Immature natural killer cell (primary cell): Measurements from ENCODE around the gene QRICH2. TPM values are rescaled to one million over a fixed set of nuclear protein-coding genes. Genes with fewer than 3 reads are reported as not detected.
"Not testable (repeated sequence)": the region's sequence is repeated elsewhere in the genome, so short reads cannot be mapped to it uniquely, and the experiment has no call there.

Experiments used
- DNase-seq, 3 donors: peaks; one replicate each; pipeline ENCODE4 v3.0.0; 2022; ENCODE audit warnings: mixed read lengths in 1 of 3
- H3K27ac Mint-ChIP-seq, 6 donors: one replicate each; pipeline ENCODE4 v1.8.0; 2020; ENCODE audit warnings: mixed read lengths in 6 of 6, mild to moderate bottlenecking in 5 of 6, inconsistent platforms in 4 of 6, moderate library complexity in 3 of 6
- H3K27me3 Mint-ChIP-seq, 3 donors: one replicate each; pipeline ENCODE4 v1.8.0; 2020 to 2021; ENCODE audit warnings: low read depth in 3 of 3, mild to moderate bottlenecking in 3 of 3, mixed read lengths in 3 of 3, moderate library complexity in 3 of 3, inconsistent platforms in 1 of 3
- H3K36me3 Mint-ChIP-seq, 3 donors: one replicate each; pipeline ENCODE4 v1.8.0; 2020; ENCODE audit warnings: mixed read lengths in 3 of 3, inconsistent platforms in 2 of 3, mild to moderate bottlenecking in 2 of 3
- H3K4me1 Mint-ChIP-seq, 2 donors: one replicate each; pipeline ENCODE4 v1.8.0; 2020; ENCODE audit warnings: inconsistent platforms in 2 of 2, mild to moderate bottlenecking in 2 of 2, mixed read lengths in 2 of 2, moderate library complexity in 1 of 2
- H3K4me3 Mint-ChIP-seq, 5 donors: one replicate each; pipeline ENCODE4 v1.8.0; 2020; ENCODE audit warnings: mild to moderate bottlenecking in 5 of 5, mixed read lengths in 5 of 5, inconsistent platforms in 3 of 5, moderate library complexity in 3 of 5
- H3K9me3 Mint-ChIP-seq, 6 donors: one replicate each; pipeline ENCODE4 v1.8.0; 2020; ENCODE audit warnings: mild to moderate bottlenecking in 6 of 6, mixed read lengths in 6 of 6, inconsistent platforms in 4 of 6, moderate library complexity in 3 of 6
- polyA plus RNA-seq, 3 donors: library from polyadenylated mRNA; unstranded; fragments of 300-500 nt; fragmentation: Illumina TruSeq; gene quantifications; one replicate each; pipeline ENCODE4 v1.2.3, GENCODE V29; 2021

The QRICH2 gene, protein sequence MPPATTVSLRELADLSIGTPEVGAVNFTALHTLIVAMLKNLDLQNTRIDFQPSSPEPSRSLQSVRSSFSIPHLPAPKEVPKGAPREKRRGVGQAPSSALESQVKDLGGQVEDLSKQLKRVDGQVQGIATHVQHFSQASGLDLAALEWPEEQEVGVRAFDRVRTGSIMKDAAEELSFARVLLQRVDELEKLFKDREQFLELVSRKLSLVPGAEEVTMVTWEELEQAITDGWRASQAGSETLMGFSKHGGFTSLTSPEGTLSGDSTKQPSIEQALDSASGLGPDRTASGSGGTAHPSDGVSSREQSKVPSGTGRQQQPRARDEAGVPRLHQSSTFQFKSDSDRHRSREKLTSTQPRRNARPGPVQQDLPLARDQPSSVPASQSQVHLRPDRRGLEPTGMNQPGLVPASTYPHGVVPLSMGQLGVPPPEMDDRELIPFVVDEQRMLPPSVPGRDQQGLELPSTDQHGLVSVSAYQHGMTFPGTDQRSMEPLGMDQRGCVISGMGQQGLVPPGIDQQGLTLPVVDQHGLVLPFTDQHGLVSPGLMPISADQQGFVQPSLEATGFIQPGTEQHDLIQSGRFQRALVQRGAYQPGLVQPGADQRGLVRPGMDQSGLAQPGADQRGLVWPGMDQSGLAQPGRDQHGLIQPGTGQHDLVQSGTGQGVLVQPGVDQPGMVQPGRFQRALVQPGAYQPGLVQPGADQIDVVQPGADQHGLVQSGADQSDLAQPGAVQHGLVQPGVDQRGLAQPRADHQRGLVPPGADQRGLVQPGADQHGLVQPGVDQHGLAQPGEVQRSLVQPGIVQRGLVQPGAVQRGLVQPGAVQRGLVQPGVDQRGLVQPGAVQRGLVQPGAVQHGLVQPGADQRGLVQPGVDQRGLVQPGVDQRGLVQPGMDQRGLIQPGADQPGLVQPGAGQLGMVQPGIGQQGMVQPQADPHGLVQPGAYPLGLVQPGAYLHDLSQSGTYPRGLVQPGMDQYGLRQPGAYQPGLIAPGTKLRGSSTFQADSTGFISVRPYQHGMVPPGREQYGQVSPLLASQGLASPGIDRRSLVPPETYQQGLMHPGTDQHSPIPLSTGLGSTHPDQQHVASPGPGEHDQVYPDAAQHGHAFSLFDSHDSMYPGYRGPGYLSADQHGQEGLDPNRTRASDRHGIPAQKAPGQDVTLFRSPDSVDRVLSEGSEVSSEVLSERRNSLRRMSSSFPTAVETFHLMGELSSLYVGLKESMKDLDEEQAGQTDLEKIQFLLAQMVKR (N-terminal part only)
- under 1 TPM in 1 of 3 donors, not detected in 2; 0.28 TPM for polyA plus RNA-seq

DNA sequence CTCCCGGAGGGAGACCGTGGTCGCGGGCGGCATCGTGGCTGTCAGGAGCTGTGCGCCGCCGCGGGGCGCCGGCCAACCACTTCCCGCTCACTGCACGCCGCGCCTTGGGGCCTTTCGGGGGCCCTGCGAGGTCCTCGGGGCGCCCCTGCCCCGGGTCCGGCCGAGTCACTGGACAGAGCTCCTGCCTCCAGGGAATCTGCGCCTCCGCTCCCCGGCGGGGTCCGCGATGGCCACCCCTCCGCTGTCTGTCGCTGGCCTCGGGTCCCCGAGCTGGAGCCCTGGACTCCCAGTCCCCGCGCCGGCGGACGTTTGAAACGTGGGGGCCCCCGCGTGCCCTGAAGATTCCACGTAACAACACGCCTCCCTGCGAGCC is at the start of gene QRICH2:
Gene QRICH2, minus strand, starts transcription at position 311 of the 373 bp plus-strand sequence. Its CDS starts 278 bp downstream, at position 33.
- Mint-ChIP-seq H3K36me3 (peaks cover 3 to 18% (median 4%) of the 10 kb centered on the region in 3 donors), H3K9me3 (no peaks in the 10 kb centered on the region), H3K4me3 (no peak within 1 kb of the TSS), H3K4me1 (no peaks in the 10 kb centered on the region), H3K27ac (no peak within 1 kb of the TSS), H3K27me3 (peaks cover 1 to 2% (median 2%) of the 10 kb centered on the region in 3 donors)
- DNase-seq, result no peak

DNA sequence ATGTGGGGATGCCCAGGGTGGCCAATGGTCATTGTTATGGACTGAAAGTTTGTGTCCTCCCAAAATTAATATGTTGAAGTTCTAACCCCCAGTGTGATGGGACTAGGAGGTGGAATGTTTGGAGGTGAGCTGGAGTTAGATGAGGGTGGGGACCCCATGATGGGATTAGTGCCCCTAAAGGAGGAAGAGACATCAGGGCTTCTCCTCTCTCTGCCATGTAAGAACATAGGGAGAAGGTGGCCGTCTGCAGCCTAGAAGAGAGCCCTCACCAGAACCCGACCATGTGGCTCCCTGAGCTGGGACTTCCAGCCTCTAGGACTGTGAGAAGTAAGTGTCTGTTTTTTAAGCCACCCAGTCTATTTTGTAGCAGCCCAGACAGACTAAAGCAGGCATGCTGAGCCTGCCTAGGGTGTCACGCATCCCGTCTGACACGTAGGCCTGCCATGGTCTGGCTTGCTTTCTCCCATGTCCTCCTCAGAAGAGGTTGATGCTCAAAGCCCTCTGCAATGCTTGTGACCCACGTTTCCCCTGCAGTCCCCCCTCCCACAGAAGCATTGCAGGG is 49.6 kb upstream of the QRICH2 start:
- no peak for DNase-seq
- H3K27me3 Mint-ChIP-seq, result peaks cover 2 to 7% (median 6%) of the 10 kb centered on the region in 3 donors
- peaks cover 11 to 16% of the 10 kb centered on the region in 2 donors for H3K4me1 Mint-ChIP-seq
- H3K36me3 Mint-ChIP-seq, result no peaks in the 10 kb centered on the region
- H3K27ac Mint-ChIP-seq, result no peak overlapping the region
- no peaks in the 10 kb centered on the region for H3K9me3 Mint-ChIP-seq
- H3K4me3 Mint-ChIP-seq, result no peak overlapping the region

DNA sequence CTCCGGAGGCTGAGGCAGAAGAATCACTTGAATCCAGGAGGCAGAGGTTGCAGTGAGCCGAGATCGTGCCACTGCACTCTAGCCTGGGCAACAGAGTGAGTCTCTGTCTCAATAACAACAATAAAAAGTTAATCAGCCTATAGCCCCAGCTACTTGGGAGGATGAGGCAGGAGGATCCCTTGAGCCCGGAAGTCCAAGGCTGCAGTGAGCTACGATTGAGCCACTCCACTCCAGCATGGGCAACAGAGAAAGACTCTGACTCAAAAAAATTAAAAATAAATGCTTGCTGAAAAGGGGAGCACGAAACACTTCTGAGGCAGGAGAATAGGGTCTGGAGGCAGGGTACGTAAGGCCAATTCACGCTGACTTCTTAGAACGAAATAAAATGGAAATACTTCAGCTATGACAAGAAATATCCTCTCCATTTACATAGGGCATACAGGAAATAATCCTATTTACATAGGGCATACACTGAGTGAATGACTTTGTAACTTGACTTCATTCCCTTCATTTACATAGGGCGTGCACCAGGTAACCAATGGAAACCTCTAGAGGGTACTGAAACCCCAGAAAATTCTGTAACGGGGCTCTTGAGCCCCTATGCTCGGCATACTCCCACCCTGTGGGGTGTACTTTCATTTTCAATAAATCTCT is 48.9 kb upstream of the QRICH2 start:
- no peak overlapping the region for H3K27ac Mint-ChIP-seq
- H3K36me3 Mint-ChIP-seq, result no peaks in the 10 kb centered on the region
- no peaks in the 10 kb centered on the region for H3K9me3 Mint-ChIP-seq
- H3K4me3 Mint-ChIP-seq, result no peak overlapping the region
- peaks cover 15 to 23% of the 10 kb centered on the region in 2 donors for H3K4me1 Mint-ChIP-seq
- H3K27me3 Mint-ChIP-seq, result peaks cover 2 to 8% (median 6%) of the 10 kb centered on the region in 3 donors
- no peak for DNase-seq

DNA sequence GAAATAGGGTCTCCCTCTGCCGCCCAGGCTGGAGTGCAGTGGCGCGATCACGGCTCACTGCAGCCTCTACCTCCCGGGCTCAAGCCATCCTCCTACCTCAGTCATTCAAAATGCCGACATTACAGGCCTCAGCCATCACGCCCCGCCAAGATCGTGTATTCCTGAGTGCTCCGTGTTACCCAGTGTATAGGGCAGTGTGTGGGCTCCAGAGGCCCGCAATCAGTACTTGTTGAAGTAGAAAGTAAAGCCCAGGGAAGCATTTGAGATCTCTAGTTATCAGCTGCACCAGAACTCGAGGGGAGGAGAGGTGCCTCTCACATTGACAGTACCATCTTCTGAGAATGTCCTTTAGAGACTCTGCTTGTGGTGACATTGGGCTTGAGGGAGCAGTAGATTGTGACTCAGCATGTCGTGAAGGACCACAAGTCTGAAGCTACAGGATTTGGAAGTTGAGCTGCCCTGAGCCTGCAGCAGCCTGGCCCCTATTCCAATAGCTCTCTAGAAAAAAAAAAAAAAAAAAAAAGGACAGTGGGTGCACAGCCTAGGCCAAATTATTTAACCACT is 46.8 kb upstream of the QRICH2 start:
- no peak for DNase-seq
- Mint-ChIP-seq H3K36me3 (no peaks in the 10 kb centered on the region), H3K27ac (peak overlapping the region in 2 of 6 donors; percentile 23 to 96), H3K27me3 (peaks cover 2 to 6% (median 5%) of the 10 kb centered on the region in 3 donors), H3K9me3 (no peaks in the 10 kb centered on the region), H3K4me1 (peaks cover 19 to 28% of the 10 kb centered on the region in 2 donors), H3K4me3 (peak overlapping the region; percentile 72 to 98 (median 92))

DNA sequence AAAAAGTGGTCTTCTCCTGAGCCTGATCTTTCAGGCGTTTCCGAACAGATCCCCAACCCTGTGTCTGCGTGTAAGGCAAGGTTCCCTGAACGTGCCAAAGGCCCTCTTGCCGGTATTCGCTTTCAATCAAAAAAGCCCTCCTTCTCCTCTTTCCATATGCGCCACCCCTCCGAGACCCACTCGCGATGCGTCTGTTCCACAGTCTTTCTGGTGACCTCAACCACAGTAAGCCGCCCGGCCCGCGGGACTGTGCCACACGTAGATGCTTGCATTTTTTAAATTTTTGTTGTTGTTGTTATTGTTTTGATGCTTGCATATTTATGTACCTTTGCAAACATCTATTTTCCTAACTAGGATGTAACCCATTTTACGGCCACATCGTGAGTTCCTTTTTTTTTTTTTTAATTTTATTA is 46.2 kb upstream of the QRICH2 start:
- H3K4me1 Mint-ChIP-seq, result peaks cover 19 to 28% of the 10 kb centered on the region in 2 donors
- peak overlapping the region; percentile 91 to 100 (median 92) for H3K4me3 Mint-ChIP-seq
- no peaks in the 10 kb centered on the region for H3K36me3 Mint-ChIP-seq
- H3K27ac Mint-ChIP-seq, result peak overlapping the region; percentile 96 to 100 (median 98)
- H3K27me3 Mint-ChIP-seq, result peaks cover 2 to 6% (median 5%) of the 10 kb centered on the region in 3 donors
- DNase-seq, result no peak
- no peaks in the 10 kb centered on the region for H3K9me3 Mint-ChIP-seq

DNA sequence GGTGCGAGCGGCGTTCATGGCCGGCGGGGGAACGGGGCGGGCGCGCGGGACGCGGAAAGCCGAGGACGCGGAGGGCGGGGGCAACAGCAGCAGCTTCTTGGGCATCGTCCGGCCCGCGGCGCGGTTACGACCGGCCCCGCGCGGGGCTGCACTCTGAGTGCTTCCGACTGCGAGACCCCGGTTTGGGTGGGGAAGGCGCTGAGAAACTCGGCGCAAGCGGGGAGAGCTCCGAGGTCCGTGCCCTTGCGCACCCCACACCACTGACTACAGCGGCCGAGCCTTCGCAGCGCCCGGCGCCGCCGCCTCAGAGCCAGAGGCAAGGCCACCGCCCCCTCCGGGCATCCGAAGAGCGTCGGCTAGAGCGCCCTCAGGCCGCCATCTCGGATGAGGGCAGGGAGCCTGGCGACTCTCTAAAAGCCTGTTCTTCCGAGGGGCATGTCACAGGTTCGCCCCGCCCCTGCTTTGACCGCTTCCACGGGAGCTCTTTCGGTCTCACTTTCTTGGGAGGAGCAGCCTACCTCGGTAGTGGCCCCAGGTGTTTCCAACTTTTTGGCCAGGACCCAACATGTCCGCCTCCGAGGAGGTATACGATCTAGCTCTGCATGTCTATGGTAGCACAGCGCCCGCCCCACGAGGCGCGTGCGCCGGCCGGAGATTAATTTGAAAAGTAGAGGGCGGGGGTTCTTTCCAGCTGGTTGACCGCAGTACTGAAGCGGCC is 45.7 kb upstream of the QRICH2 start, which contains the start of gene PRPSAP1:
Gene PRPSAP1, minus strand, starts transcription at position 318 of the 718 bp plus-strand sequence. Its CDS starts 213 bp downstream, at position 105.
- peak within 1 kb of the TSS; percentile 91 to 100 (median 92) for H3K4me3 Mint-ChIP-seq
- peak; percentile 87 to 90 (median 88) for DNase-seq
- H3K36me3 Mint-ChIP-seq, result no peaks in the 10 kb centered on the region
- H3K4me1 Mint-ChIP-seq, result peaks cover 19 to 28% of the 10 kb centered on the region in 2 donors
- peaks cover 2 to 6% (median 5%) of the 10 kb centered on the region in 3 donors for H3K27me3 Mint-ChIP-seq
- H3K27ac Mint-ChIP-seq, result peak within 1 kb of the TSS; percentile 96 to 100 (median 98)
- no peaks in the 10 kb centered on the region for H3K9me3 Mint-ChIP-seq

DNA sequence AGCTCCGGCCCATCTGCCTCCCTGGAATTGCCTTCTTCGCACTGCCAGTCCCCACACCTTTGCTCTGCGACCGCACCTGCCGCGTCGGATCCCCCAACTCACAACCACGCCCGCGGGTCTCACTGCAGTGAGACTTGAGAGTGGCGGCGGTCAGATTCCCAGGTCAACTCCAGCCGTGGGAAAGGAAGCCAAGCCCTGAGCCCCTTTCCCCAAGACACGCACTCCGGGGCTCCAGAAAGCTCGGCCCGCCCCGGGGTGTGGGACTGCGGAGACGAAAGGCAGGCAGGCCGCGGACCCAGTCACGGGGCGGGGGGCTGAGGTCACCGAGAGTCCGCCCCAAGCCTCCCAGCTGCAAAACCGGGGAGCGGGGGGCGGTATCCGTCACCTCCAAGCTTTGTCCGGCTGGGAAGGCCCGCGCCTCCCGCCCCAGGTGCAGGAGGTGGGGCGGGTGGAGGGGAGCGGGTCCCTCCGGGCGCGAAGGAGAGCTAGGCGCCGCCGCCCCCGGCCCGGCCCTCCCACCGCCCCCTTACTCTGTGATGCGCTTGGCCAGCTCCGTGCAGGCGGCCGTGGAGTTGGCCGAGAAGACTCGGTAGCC is 45.0 kb upstream of the QRICH2 start:
- H3K4me3 Mint-ChIP-seq, result peak overlapping the region; percentile 91 to 100 (median 92)
- no peaks in the 10 kb centered on the region for H3K9me3 Mint-ChIP-seq
- H3K4me1 Mint-ChIP-seq, result peaks cover 19 to 28% of the 10 kb centered on the region in 2 donors
- DNase-seq, result peak in 2 of 3 donors; percentile 2 to 22
- no peaks in the 10 kb centered on the region for H3K36me3 Mint-ChIP-seq
- peak overlapping the region; percentile 70 to 100 (median 82) for H3K27ac Mint-ChIP-seq
- peaks cover 2 to 6% (median 5%) of the 10 kb centered on the region in 3 donors for H3K27me3 Mint-ChIP-seq

DNA sequence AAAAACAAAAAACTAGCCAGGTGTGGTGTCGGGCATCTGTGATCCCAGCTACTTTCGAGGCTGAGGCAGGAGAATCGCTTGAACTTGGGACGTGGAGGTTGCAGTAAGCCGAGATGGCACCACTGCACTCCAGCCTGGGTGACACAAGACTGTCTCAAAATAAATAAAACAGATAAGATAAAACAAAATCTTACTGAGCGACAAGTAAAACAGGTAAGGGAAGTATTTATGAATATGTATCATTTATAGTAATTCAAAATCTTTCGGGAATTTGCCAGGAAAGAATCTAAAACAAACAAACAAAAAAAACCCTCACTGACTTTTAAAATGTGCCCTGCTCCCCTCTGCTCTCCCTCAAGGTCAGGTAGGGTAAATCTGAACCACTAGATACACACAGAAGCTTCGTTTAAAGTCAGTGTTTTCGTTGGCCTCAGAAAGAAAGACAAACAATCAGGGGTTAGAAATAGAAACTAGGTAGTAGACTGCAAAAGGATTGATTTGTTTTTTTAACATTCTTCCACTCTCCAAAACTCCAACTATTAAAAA is 43.5 kb upstream of the QRICH2 start:
- no peak for DNase-seq
- peaks cover 2 to 5% (median 3%) of the 10 kb centered on the region in 3 donors for H3K27me3 Mint-ChIP-seq
- peak overlapping the region in 2 of 6 donors; percentile 33 to 52 for H3K27ac Mint-ChIP-seq
- H3K4me1 Mint-ChIP-seq, result peaks cover 19 to 28% of the 10 kb centered on the region in 2 donors
- H3K36me3 Mint-ChIP-seq, result peaks cover 4 to 11% (median 7%) of the 10 kb centered on the region in 3 donors
- peak overlapping the region; percentile 48 to 91 (median 90) for H3K4me3 Mint-ChIP-seq
- H3K9me3 Mint-ChIP-seq, result no peaks in the 10 kb centered on the region

DNA sequence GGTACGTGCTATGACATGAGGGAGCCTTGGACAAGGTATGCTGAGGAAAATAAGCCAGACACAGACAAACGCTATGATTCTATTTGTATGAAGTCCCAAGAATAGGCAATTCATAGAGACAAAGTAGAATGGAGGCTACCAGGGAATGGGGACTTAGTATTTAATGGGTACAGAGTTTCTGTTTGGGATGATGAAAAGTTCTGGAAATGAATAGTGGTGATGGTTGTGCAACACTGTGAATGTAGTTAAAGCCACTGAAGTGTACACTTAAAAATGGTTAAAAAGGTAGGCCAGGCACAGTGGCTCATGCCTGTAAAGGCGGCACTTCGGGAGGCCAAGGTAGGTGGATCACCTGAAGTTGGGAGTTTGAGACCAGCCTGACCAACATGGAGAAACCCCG is 42.4 kb upstream of the QRICH2 start:
- peaks cover 10 to 23% (median 13%) of the 10 kb centered on the region in 3 donors for H3K36me3 Mint-ChIP-seq
- H3K9me3 Mint-ChIP-seq, result no peaks in the 10 kb centered on the region
- no peak for DNase-seq
- peaks cover 19 to 28% of the 10 kb centered on the region in 2 donors for H3K4me1 Mint-ChIP-seq
- H3K27me3 Mint-ChIP-seq, result peaks cover 2 to 5% (median 3%) of the 10 kb centered on the region in 3 donors
- peak overlapping the region in 1 of 5 donors; percentile 25 for H3K4me3 Mint-ChIP-seq
- H3K27ac Mint-ChIP-seq, result peak overlapping the region in 1 of 6 donors; percentile 3

DNA sequence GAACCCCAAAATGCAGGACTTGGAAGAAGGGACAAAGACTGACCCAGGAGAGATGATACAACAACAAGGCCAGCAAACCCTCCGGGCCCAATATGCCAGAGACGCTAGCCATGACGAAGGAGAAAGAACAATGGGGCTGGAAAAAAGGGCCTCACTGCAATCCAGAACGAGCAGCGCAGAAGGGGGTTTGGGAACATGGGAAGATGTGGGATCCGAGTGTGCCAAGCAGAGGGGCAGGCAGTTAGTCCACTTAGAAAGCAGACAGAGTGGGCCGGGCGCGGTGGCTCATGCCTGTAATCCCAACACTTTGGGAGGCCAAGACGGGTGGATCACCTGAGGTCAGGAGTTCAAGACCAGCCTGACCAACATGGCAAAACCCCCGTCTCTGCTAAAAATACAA is 38.9 kb upstream of the QRICH2 start:
- peaks cover 16 to 31% (median 16%) of the 10 kb centered on the region in 3 donors for H3K36me3 Mint-ChIP-seq
- H3K9me3 Mint-ChIP-seq, H3K4me3 Mint-ChIP-seq, DNase-seq, H3K27me3 Mint-ChIP-seq, H3K27ac Mint-ChIP-seq, H3K4me1 Mint-ChIP-seq: not testable (repeated sequence)

DNA sequence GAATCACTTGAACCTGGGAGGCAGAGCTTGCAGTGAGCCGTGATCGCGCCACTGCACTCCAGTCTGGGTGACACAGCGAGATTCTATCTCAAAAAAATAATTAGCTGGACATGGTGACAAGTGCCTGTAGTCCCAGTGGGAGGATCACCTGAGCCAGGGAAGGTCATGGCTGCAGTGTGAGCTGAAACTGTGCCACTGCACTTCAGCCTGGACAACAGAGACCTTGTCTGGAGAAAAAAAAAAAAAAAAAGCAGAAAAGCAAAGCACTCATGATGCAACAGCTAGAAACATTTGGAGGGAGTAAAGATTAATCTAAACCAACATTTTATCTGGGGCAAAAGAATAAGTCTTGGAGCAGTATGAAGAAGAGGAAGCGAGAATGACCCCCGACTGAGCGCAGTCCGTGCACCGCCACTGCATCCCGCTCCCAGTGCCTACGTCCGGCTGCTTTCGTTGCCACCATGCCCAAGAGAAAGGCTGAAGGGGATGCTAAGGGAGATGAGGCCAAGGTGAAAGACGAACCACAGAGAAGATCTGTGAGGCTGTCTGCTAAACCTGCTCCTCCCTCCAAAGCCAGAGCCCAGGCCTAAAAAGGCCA is 37.4 kb upstream of the QRICH2 start:
- H3K9me3 Mint-ChIP-seq, result no peaks in the 10 kb centered on the region
- no peaks in the 10 kb centered on the region for H3K4me1 Mint-ChIP-seq
- H3K36me3 Mint-ChIP-seq, result peaks cover 17 to 33% (median 21%) of the 10 kb centered on the region in 3 donors
- H3K27me3 Mint-ChIP-seq, result peaks cover 0 to 2% (median 0%) of the 10 kb centered on the region in 3 donors
- no peak overlapping the region for H3K27ac Mint-ChIP-seq
- no peak overlapping the region for H3K4me3 Mint-ChIP-seq
- no peak for DNase-seq
